Aorta (tissue), 5 donors: Measurements from ENCODE around the gene LMX1A. TPM values are rescaled to one million over a fixed set of nuclear protein-coding genes. Genes with fewer than 3 reads are reported as not detected.

Source experiments
- ATAC-seq: fragments of 200-7000 bp; cut with Tn5 transposase; one replicate; pipeline ENCODE4 v1.9.1; 2022; ENCODE audit warnings: moderate library complexity; ENCODE audit not compliant: low FRiP score
- DNase-seq, 2 donors: peaks; one replicate each; pipeline ENCODE4 v3.0.0-alpha.2; 2020
- H3K27ac ChIP-seq, 2 donors: one replicate each; pipeline ENCODE4 v1.5.1; 2013; ENCODE audit warnings: low read length in 2 of 2, mild to moderate bottlenecking in 2 of 2, moderate library complexity in 2 of 2, control low read depth in 1 of 2, inconsistent platforms in 1 of 2, low read depth in 1 of 2
- H3K27me3 ChIP-seq, 2 donors: one replicate each; pipeline ENCODE4 v1.6.1; 2013; ENCODE audit warnings: control low read depth in 1 of 2, low read length in 1 of 2, mild to moderate bottlenecking in 1 of 2, moderate library complexity in 1 of 2; ENCODE audit not compliant: insufficient read depth in 2 of 2, control insufficient read depth in 1 of 2
- H3K36me3 ChIP-seq, 2 donors: one replicate each; pipeline ENCODE4 v1.6.1; 2013; ENCODE audit warnings: control low read depth in 1 of 2, low read length in 1 of 2, mild to moderate bottlenecking in 1 of 2; ENCODE audit not compliant: insufficient read depth in 2 of 2, control insufficient read depth in 1 of 2
- H3K4me1 ChIP-seq, 2 donors: one replicate each; pipeline ENCODE4 v1.6.1; 2013; ENCODE audit warnings: low read length in 2 of 2, control low read depth in 1 of 2, mild to moderate bottlenecking in 1 of 2, moderate library complexity in 1 of 2; ENCODE audit not compliant: insufficient read depth in 2 of 2, control insufficient read depth in 1 of 2
- H3K4me3 ChIP-seq, 2 donors: one replicate each; pipeline ENCODE4 v1.5.1; 2013; ENCODE audit warnings: low read length in 2 of 2, control low read depth in 1 of 2, mild to moderate bottlenecking in 1 of 2
- H3K9me3 ChIP-seq: one replicate; pipeline ENCODE4 v1.6.1; 2013; ENCODE audit warnings: mild to moderate bottlenecking, low read length; ENCODE audit not compliant: control insufficient read depth
- WGBS, 2 donors: extraction: QIAGEN DNeasy Blood & Tissue Kit; methylation state at CpG; one replicate each; pipeline ENCODE4 v1.1.7; 2013; 5-methylcytosine and 5-hydroxymethylcytosine counted together
- intact Hi-C, 2 donors: fragments of 100-400 bp; cut with DNase I; formaldehyde crosslinking; loops; one replicate each; pipeline versions ENCODE4 v1.14.2 to v1.15.0; 2022
- long read RNA-seq, 2 donors: library from polyadenylated mRNA; unstranded; transcript quantifications; one replicate each; pipeline ENCODE4 v2.0.0, GENCODE V29; 2020 to 2021
- polyA plus RNA-seq, 2 donors: library from polyadenylated mRNA; stranded (reverse); fragments of 200-250 nt; gene quantifications; one replicate each; pipeline ENCODE4 v1.2.3, GENCODE V29; 2013
- total RNA-seq, 2 donors: library from RNA; stranded (reverse); fragmentation: NEBNext Ultra II Directional; extraction: Animal tissue kit (Norgen Biotek cat#: 25700); gene quantifications; one replicate each; pipeline ENCODE4 v1.2.1, GENCODE V29; 2021
- donor health status: healthy with polysubstance abuse.
- donor health status: Bipolar disorder and iron deficiency.
- donor health status: DM: no; HTN: no; CAD: no.
- donor health status: DM: no; HTN: no; CAD: no.
- donor health status: DM: yes; HTN: yes; CAD: no.

The LMX1A gene
- total RNA-seq (under 1 TPM in 1 of 2 donors, not detected in 1; 0.84 TPM), polyA plus RNA-seq (under 1 TPM in 1 of 2 donors, not detected in 1; 0.25 TPM)
- long read RNA-seq, donor 1: 0 reads
- long read RNA-seq, donor 2, partial matches to known transcripts: 0 of 2 reads
- long read RNA-seq, donor 2, other reads (novel, unspliced or antisense): 1 of 2 reads

DNA sequence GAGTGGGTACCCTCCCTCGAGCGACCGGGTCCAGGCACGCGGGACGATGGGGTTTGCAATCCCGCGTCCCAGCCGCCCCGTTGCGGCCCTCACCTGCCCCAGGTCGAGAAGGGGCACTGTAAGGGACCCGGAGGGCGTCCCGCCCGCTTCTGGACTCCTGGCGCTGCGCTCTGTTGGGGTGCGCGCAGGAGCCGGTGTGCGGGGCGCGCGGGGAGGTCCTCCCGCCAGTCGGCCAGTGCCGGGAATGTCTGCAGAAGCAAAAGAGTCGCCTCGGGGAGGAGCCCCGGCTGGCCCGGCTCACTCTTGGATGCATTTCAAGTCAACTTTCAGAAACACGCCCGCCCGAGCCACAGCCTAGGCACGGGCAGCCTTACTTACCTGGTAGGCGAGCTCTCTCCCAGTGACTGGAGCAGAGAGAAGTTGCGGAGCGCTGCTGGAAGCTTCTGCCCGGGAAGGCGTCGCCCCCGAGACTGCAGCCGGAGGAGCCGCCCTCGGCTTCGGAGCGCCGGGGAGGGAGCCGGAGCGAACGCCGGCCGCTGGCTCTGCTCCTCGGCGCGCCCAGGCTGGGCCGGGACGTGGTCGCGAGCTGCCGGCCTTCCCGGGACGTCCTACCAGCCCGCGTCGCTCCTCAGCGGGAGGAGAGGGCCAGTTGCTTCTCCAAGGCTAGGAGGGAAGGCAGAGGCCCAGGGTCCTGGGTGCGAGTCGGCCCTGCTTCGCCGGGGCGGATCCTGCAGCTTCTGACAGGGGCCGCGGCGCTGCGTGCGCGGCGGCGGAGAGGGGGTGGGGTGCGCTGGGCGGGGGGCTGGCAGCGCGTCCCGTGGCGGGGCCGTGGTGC is at the start of gene LMX1A:
TSS of gene LMX1A (minus strand) at position 739 of the 835 bp plus-strand sequence. CDS start 1,156 bp downstream, outside the sequence.
- H3K4me3 ChIP-seq: peak within 1 kb of the TSS; percentile 8 to 44
- intact Hi-C loops: no loop called here
- ATAC-seq (peak; percentile 74), DNase-seq (no peak)
- H3K4me1 ChIP-seq: no peaks in the 10 kb centered on the region
- no peaks in the 10 kb centered on the region for H3K9me3 ChIP-seq
- H3K27me3 ChIP-seq: no peaks in the 10 kb centered on the region
- H3K27ac ChIP-seq: no peak within 1 kb of the TSS
- 0 to 1% methylated on average over 80 to 88 of the region's 88 CpGs for WGBS, 2 donors
- H3K36me3 ChIP-seq: no peaks in the 10 kb centered on the region

DNA sequence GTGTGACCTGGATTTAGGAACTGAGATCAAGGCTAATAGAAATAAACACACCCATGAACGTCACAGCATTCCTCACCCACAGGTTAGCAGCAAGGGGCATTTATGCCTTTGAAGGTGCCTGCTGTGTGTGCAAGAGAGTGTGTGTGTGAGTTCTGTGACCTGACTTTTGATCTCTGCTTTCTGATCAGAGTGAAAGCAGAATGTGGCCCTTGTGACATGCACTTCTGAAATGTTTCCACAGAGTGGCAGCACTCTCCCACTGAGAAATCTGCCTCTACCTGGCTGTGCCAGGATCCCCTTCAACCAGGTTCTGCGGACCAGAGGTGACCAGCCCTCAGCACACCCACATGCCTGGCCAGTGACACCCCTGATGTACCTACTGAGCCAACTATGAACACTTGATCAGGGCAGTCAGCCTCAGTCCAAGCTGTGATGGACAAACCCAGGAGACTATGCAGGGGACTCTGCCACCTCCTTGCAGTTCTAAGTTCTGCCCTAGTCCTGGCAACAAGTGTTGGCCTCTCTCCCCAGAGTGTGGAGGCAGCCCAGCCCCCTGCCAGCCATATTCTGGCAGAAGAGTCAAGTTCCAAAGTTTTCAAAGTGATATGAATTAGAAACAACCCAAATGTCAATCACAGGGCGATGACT is 47.4 kb upstream of the LMX1A start:
- Histone ChIP-seq H3K36me3 (no peaks in the 10 kb centered on the region), H3K27ac (no peak overlapping the region), H3K27me3 (no peaks in the 10 kb centered on the region), H3K9me3 (no peaks in the 10 kb centered on the region), H3K4me1 (no peaks in the 10 kb centered on the region), H3K4me3 (no peak overlapping the region)
- DNase-seq (no peak), ATAC-seq (no peak)
- WGBS, 2 donors: 23 to 27% methylated on average over 3 of the region's 3 CpGs
- intact Hi-C loops: no loop called here

DNA sequence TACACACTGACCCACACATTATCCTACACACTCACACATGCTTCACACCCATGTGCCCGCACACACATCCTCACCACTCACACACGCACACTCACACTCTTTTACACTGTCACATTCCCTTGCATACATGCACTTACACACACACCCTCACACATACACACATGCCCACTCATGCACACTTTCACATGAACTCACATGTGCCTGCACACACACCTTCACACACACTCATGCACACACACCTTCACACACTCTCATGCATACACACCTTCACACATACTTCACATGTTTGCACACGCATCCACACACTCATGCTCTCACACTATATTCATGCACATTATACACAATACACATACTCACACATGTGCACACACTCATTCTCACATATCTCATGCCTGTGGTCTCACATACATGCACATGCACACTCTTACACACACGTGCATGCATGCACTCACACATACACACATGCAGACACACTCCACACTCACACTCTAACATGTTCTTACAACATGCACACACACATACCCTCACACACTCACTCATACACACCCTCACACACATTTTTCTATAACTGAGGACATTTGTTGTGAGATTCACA is 46.1 kb upstream of the LMX1A start:
- H3K9me3 ChIP-seq: no peaks in the 10 kb centered on the region
- no peaks in the 10 kb centered on the region for H3K36me3 ChIP-seq
- no peaks in the 10 kb centered on the region for H3K27me3 ChIP-seq
- ATAC-seq (no peak), DNase-seq (no peak)
- intact Hi-C loops: no loop called here
- WGBS, 2 donors: 89% methylated on average over 4 of the region's 4 CpGs
- H3K4me1 ChIP-seq: no peaks in the 10 kb centered on the region
- no peak overlapping the region for H3K27ac ChIP-seq
- H3K4me3 ChIP-seq: no peak overlapping the region

DNA sequence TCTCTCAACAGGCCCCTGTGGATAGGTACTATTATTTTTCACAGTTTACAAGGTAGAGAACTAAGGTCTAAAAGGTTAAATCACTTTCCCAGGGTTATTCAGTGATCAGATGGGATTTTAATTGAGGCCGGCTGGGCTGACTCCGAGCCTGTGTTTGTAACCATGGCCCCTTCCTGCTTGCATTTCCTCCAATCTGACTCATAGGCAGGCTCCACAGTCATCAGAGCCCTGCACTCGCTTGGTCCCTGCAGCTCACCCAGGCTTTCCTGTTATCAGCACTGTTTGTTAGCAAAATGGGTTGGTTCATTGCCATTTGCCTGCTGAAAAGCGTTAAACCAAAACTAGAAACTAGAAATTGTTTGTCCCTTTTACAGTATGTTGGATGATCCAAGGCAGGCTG is 41.4 kb upstream of the LMX1A start:
- no peak overlapping the region for H3K4me3 ChIP-seq
- H3K9me3 ChIP-seq: no peaks in the 10 kb centered on the region
- DNase-seq: peak in 1 of 2 donors; percentile 61
- peak; percentile 77 for ATAC-seq
- H3K4me1 ChIP-seq: peaks cover 0 to 3% of the 10 kb centered on the region in 2 donors
- no peak overlapping the region for H3K27ac ChIP-seq
- intact Hi-C loops: loop anchor here (10.0 kb wide), 1 partner anchor 517 kb away; no protein-coding TSS in a partner anchor
- no peaks in the 10 kb centered on the region for H3K36me3 ChIP-seq
- no peaks in the 10 kb centered on the region for H3K27me3 ChIP-seq
- WGBS, 2 donors: 30 to 38% methylated on average over 4 of the region's 4 CpGs

DNA sequence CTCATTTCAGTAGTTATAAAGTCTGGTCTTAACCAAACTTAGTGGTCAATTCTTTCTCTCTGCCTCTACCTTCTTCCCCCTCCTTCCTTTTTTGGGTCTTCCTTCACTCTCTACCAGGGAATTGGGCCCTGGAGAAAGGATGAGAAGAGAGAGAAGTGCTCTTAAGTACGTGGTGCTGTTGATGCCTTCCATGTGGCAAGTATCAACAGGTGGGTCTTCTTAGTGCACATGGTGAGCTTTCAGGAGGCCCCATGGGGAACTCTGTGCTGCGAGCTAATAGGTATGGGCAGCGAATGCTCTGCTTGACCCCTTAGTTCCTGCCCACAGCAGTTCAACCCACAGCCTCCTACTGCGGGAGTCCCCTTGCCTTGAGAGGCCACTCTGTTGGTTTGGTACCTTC is 39.4 kb upstream of the LMX1A start:
- H3K4me1 ChIP-seq: peaks cover 0 to 3% of the 10 kb centered on the region in 2 donors
- no peaks in the 10 kb centered on the region for H3K27me3 ChIP-seq
- H3K36me3 ChIP-seq: no peaks in the 10 kb centered on the region
- no peak overlapping the region for H3K4me3 ChIP-seq
- intact Hi-C loops: loop anchor here (10.0 kb wide), 1 partner anchor 519 kb away; no protein-coding TSS in a partner anchor
- DNase-seq (no peak), ATAC-seq (no peak)
- no peaks in the 10 kb centered on the region for H3K9me3 ChIP-seq
- 92 to 93% methylated on average over 4 of the region's 4 CpGs for WGBS, 2 donors
- no peak overlapping the region for H3K27ac ChIP-seq

DNA sequence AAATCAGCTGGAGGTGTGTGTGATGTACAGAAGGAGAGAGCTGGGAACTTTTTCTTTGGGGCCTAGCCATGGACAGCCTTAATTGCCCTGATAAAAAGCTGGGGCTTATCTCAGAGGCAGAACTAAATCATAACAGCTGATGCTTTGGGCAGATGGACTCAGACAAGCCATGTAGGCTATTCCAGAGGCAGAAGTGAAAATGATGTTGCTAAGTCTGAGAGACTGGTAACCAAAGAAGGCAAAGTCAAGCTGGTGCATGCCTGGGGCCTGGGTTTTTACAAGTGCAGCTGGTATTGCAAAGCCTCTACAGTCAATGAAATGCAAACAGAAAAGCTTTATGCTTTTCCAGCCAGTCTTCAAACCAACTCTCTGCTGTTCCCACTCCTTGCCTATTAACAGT is 39.0 kb upstream of the LMX1A start:
- Histone ChIP-seq H3K27ac (no peak overlapping the region), H3K4me1 (peaks cover 0 to 3% of the 10 kb centered on the region in 2 donors), H3K4me3 (no peak overlapping the region), H3K9me3 (no peaks in the 10 kb centered on the region), H3K27me3 (no peaks in the 10 kb centered on the region), H3K36me3 (no peaks in the 10 kb centered on the region)
- intact Hi-C loops: loop anchor here (10.0 kb wide), 1 partner anchor 519 kb away; no protein-coding TSS in a partner anchor
- DNase-seq (no peak), ATAC-seq (no peak)

DNA sequence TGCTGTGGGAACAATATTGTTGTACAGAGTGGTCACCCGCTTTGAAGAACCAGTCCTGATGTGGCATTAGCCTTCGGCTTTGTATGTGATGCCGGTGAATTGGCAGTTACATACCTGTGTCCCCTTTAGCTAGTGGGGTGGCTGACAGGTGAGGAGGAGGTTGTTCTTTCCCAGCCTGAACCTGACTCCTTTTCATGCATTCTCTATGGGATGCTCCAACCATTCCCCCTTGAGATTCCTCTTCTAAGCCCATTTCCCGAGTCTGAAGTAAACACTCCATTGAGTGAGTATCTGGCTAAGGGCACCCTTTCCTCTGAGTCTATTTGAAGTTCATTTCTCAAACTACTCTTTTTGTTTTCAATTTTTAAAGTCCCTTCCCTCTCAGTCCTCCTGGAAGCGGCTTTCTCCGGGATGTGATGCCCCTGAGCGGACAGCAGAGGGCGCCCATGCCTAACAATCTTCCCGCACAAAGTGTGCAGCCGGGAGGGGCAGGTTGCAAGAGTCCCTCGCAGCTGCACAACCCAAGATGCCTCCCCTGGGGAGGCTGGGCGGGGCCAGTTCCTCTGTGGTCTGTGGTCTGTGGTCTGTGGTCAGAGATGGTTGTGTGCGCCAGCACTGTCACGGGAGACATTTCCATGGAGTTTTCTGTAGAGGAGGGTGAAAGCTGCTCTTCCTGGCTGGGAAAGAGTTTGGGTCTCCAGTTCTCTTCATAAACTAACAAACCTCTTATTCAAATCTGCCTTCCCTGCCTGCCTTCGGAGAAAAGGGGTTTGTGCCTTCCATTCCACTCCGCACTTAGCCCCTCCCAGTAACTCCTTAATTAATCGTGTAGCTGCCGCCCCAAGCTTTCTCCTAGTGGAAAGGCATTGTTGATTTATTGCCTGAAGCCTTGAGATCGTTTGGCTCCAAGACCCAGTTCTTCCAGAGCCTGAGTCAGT is 36.4 kb upstream of the LMX1A start:
- Histone ChIP-seq H3K27me3 (no peaks in the 10 kb centered on the region), H3K4me3 (no peak overlapping the region), H3K9me3 (no peaks in the 10 kb centered on the region), H3K4me1 (peaks cover 0 to 3% of the 10 kb centered on the region in 2 donors), H3K36me3 (no peaks in the 10 kb centered on the region), H3K27ac (no peak overlapping the region)
- peak; percentile 92 for ATAC-seq
- 14 to 16% methylated on average over 19 of the region's 19 CpGs for WGBS, 2 donors
- peak; percentile 93 to 94 for DNase-seq
- intact Hi-C loops: loop anchor here (1.0 to 10.0 kb wide), 3 partner anchors 200 to 522 kb away; no protein-coding TSS in a partner anchor

DNA sequence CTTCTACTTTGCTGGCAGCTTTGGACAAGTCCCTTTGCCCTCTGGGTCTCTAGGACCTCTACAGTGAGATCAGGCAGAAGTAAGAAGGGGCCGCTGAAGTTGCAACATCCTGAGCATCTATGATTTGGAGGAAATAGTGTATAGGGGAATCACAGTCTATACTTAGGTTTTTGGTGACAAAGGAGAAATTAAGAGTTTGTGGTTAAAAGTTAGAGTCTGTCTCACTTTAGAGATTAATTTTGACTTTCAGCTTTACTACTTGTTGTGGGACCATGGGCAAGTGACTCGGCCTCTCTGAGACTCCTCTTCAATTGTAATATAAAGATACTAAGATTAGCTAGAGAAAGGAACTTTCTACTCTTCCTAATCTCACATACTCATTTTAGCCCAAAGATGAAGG is 33.1 kb upstream of the LMX1A start:
- Histone ChIP-seq H3K4me1 (peaks cover 0 to 3% of the 10 kb centered on the region in 2 donors), H3K27me3 (no peaks in the 10 kb centered on the region), H3K27ac (no peak overlapping the region), H3K9me3 (no peaks in the 10 kb centered on the region), H3K36me3 (no peaks in the 10 kb centered on the region), H3K4me3 (no peak overlapping the region)
- DNase-seq (no peak), ATAC-seq (no peak)
- 94 to 96% methylated on average over 2 of the region's 2 CpGs for WGBS, 2 donors
- intact Hi-C loops: loop anchor here (10.0 kb wide), 1 partner anchor 525 kb away; no protein-coding TSS in a partner anchor
